HG02885 (cell line): ENCODE data around the gene RBM44.

Source experiments
- ATAC-seq: cut with Tn5 transposase; IDR thresholded peaks from one replicate; pipeline ENCODE4 v1.9.1; 2021; ENCODE audit warnings: mild to moderate bottlenecking; ENCODE audit not compliant: unreplicated experiment, poor library complexity

The RBM44 gene

DNA sequence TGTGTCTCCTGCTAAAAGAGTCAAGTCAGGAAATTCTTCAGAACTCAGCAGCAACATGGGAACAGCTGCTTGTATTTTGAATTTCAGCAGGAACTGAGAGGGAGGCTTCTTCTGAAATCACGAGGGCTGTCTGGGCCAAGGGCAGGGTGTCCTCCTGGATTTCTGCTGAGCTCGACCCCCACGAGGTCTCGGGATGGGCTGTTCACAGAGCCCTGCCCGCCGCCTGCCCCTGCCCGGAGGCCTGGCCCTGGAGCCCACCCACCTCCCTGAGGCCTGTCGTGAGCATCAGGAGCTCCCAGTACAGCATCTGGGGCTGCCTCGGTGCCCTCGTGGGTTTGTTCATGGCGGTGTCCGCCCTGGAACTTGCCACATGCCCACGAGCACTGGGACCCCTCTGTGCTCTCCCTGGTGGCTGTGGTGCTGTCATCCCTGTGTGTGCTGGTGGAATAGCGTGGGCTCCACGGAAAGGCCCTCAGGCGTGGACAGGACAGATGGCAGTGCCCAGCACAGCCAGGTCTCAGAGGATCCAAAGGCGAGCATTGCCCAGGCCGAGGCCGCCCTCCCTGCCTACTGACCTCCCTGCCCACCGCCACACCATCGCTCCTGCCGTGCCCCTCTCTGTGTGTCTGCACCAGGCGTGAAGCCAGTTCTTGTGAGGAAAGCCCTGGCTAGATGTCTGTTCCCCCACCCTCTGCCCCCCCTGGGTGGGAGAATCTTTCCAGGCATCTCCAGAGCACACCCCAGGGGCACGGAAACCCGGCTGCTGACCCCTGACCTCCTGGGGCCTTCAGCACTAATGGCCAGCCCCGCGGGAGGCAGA lies 86.7 kb downstream of the RBM44 start:
- no peak for ATAC-seq

DNA sequence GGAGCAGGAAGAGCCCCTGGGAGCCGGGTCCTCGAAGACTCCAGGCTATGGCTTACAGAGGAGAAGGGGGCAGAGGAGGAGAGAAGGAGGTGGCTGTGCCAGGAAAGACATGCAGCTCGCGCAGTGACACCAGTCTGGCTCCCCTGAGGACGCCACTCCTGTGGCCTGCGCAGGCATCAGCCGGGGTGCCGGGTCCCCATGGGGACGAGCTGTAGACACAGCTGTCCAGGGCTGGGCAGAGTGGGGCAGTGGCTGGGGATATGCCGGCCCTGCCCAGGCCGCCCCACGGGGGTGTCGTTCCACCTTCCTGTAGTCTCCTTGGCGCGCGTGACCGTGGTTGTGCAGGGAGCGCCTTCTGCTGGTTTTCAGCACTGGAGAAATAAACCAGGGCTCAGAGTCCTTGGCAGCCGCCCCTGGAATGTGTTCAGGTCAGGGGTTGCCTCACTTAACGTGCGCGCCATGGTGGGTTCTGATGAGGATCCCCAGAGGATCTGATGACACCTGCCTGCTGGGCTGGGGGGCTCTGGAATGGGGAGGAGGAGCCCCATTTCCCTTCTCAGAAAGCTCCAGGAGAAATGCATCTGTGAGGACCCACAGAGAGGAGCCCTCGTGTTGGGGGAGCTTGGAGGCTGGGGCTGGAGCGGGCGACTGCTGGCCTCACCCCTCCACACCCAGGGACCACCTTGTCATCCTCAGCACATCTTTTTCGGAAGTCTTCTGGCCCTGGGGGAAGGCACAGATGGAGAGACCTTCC lies 87.5 kb downstream of the RBM44 start:
- no peak for ATAC-seq

DNA sequence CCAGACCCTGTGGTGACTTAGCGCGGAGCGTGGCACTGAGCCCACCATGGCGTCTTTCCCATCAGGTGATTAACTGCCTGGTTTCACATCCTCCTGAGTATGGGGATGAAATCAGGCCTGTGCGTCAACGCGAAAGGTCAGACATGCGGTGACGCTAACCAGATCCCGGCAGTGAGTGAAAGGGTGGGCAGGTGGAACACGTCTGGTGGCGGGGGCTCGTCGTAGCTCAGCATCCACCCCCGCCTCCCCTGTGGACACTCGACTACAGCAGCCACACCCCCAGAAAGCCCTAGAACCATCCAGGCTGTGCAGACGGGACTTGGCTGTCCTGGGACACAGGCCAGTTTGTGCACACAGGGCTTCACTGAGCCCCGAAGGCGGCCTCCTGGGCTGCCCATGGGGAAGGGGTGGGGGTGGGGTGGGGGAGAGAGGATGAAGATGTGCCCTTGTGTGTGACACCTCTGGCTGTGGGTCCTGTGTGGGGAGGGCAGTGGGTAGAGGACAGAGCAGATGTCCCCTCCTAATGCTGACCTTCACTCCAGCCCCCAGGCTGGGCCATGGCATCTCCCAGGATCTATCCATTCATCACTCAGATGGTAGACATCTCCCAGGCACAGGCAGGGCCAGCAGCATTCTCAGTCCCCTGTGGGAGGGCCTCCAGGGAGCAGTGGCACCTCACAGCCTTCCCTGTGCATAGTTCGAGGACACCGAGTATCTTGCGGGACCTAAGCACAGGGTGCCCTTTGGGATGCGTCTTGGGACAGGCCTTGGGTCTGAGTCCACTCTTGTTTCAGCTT lies 88.3 kb downstream of the RBM44 start:
- no peak for ATAC-seq

DNA sequence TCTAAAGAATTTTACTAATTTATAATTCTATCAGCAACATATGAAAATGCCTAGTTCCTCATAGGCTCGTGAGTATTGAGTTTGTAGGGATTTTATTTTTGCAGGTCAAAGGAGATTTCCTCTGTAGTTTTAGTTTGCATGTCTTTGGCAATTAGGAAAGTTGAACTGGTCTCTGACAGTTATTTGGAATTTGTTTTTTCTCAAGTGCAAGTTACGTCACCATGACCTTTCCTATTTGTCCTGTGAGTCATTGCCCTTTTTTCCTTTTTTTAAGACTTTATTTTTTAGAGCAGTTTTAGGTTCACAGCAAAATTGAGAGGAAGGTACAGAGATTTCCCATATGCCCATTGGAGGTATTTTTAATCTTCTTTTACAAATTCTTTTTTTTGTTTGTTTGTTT lies 89.8 kb downstream of the RBM44 start:
- no peak for ATAC-seq

DNA sequence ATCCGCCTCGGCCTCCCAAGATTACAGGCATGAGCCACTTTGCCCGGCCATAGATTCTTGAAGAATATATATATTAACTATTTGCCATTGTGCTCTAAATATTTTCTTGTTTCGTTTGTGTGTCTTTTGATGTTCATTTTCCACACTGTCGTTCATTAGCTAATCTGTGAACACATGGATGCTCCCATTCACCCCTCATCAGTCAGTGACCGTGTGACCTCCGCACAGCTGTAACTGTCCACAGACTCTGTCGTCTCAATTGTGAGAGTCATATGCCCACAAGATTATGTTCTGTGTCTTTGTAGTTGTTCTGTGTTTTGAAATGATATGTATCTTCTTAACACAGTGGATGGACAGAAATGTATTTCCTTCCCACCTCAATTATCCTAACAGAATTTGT lies 90.4 kb downstream of the RBM44 start:
- no peak for ATAC-seq

DNA sequence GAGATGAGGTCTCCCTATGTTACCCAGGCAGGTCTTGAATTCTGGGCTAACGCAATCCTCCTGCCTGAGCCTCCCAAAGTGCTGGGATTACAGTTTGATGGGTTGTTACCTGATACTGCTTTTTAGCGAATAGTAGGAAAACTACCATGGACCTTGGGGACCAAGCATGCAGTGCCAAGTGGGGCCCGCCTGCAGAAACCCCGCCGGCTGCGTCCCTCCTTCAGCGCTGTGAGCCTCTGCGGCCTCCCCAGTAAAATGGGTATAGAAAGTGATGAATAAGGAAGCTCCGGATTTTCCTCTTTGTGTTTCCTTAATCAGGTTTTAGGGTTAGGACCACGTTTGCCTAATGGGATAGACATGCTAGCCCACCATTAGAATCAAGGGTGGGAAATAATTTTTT lies 91.2 kb downstream of the RBM44 start:
- ATAC-seq, result no peak
